ENCODE measurements around the gene KLF17.
"Not testable (repeated sequence)": the region's sequence is repeated elsewhere in the genome, so short reads cannot be mapped to it uniquely, and the experiment has no call there.

The KLF17 gene

GRCh38 chr1:44108241-44108640 is 10.4 kb upstream of the KLF17 start:
- TF ChIP-seq, protein P1, sequence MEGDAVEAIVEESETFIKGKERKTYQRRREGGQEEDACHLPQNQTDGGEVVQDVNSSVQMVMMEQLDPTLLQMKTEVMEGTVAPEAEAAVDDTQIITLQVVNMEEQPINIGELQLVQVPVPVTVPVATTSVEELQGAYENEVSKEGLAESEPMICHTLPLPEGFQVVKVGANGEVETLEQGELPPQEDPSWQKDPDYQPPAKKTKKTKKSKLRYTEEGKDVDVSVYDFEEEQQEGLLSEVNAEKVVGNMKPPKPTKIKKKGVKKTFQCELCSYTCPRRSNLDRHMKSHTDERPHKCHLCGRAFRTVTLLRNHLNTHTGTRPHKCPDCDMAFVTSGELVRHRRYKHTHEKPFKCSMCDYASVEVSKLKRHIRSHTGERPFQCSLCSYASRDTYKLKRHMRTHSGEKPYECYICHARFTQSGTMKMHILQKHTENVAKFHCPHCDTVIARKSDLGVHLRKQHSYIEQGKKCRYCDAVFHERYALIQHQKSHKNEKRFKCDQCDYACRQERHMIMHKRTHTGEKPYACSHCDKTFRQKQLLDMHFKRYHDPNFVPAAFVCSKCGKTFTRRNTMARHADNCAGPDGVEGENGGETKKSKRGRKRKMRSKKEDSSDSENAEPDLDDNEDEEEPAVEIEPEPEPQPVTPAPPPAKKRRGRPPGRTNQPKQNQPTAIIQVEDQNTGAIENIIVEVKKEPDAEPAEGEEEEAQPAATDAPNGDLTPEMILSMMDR (IDR thresholded peaks at IDR 0.05) = no peak
- H3K4me3 ChIP-seq = no peak overlapping the region
- no peak overlapping the region for H3K27ac ChIP-seq
- no peak for DNase-seq (ENCODE audit: low spot score)

DNA sequence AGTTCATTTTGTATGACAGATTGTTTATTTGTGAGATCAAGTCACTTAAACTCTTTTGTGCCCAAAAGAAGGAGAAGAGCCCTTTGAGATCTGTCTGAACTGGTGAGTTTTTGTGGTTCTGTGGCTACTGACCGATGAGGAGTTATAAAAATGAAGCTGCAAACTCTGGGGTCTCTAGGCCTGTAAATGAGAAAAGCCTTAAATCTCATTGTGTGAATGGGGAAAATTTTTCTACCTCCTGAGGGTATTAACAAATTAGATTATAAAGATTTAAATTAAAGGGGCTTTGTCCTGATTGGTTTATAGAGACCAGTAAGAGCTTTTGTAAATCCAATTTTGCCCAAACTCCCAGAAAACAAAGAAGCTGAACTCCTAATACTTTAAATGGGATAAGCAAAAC is 9.7 kb upstream of the KLF17 start:
- H3K27ac ChIP-seq = no peak overlapping the region
- no peak overlapping the region for H3K4me3 ChIP-seq
- no peak for DNase-seq (ENCODE audit: low spot score)
- TF ChIP-seq, protein P1 (IDR thresholded peaks at IDR 0.05) = no peak

DNA sequence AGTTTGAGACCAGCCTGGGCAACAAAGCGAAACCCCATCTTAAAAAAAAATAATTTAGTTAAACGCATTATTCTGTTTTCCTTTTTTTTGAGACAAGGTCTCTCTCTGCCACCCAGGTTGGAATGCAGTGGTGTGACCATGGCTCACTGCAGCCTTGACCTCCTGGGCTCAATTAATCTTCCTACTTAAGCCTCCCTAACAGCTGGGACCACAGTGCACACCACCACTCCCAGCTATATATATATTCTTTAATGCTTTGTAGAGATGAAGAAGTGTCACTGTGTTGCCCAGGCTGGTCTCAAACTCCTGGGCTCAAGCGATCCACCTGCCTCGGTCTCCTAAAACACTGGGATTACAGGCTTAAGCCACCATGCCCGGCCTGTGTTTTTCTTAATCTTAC is 7.7 kb upstream of the KLF17 start:
- TF ChIP-seq, protein P1 (IDR thresholded peaks at IDR 0.05) = no peak
- Histone ChIP-seq H3K4me3 (no peak overlapping the region), H3K27ac (no peak overlapping the region)
- DNase-seq (ENCODE audit: low spot score) = no peak

- H3K4me3 ChIP-seq = no peak overlapping the region
- H3K27ac ChIP-seq = no peak overlapping the region
- DNase-seq (ENCODE audit: low spot score) = no peak
- TF ChIP-seq, protein P1 (IDR thresholded peaks at IDR 0.05) = no peak
These were observed 6.8 kb upstream of the KLF17 start for GRCh38 chr1:44111861-44112260.

GRCh38 chr1:44112486-44112885 is 6.1 kb upstream of the KLF17 start:
- no peak overlapping the region for H3K4me3 ChIP-seq
- H3K27ac ChIP-seq = no peak overlapping the region
- TF ChIP-seq, protein P1 (IDR thresholded peaks at IDR 0.05) = no peak
- no peak for DNase-seq (ENCODE audit: low spot score)

DNA sequence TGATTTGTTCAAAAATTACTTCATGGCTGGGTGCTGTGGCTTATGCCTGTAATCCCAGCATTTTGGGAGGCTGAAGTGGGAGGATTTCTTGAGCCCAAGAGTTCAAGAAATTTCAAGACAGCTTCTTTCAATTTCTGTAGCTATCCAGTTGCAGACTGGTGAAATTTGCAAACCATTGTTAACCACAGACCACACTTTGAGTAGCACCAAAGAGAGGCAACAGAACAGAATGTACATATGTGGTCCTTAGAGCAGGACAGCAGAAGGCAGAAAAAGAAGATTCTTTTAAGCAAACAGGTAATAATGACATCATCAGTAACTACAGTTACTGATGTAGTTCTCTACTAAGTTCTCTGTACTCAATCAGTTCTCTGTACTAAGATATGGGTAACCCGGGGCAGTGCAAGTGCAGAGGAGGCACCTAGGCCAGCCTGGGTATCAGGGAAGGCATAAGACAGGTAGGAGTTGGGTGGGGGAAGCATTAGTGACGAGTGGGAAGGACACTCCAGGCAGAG is 5.5 kb upstream of the KLF17 start:
- no peak for DNase-seq (ENCODE audit: low spot score)
- H3K27ac ChIP-seq = no peak overlapping the region

DNA sequence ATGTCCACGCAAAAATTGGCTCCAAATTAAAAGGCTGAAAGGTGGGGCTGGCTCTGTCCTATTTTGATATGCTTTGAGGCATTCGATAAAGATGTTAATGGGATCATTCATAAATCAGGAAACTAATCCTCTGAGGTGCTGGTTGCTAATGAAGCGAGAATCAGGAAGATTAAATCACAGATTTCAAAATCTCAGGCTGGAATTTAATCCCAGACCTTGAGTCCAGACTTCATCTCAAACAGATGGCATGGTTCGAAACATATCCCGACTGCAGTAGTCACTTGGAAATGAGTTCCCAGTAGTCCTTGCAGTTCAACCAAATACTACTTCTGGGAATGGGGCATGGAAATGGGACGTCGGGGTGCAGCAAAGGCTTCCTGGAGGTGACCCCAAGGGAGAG is 4.5 kb upstream of the KLF17 start:
- H3K27ac ChIP-seq = no peak overlapping the region
- TF ChIP-seq, protein P1 (IDR thresholded peaks at IDR 0.05) = no peak
- no peak overlapping the region for H3K4me3 ChIP-seq
- no peak for DNase-seq (ENCODE audit: low spot score)

More for the DNA sequence above, 5.5 kb upstream of the KLF17 start:
- no peak overlapping the region for H3K4me3 ChIP-seq
- TF ChIP-seq, protein P1 (IDR thresholded peaks at IDR 0.05) = no peak

DNA sequence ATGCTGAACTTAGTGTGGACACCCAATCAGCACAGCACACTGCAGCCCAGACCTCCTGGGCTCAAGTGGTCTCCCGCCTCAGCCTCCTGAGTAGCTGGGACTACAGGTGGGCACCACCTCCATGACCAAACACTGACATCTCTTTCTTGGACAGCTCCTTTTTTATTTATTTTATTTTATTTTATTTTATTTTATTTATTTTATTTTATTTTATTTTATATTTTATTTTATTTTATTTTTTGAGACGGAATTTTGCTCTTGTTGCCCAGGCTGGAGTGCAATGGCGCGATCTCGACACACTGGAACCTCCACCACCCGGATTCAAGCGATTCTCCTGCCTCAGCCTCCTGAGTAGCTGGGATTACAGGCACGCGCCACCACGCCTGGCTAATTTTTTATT is 1.3 kb upstream of the KLF17 start:
- H3K4me3 ChIP-seq; DNase-seq (ENCODE audit: low spot score); H3K27ac ChIP-seq: not testable (repeated sequence)

Data from coronary artery (tissue), 2 donors.